Right renal pelvis (tissue), 4 donors: Measurements from ENCODE around the gene TIMM44. TPM values are rescaled to one million over a fixed set of nuclear protein-coding genes. Genes with fewer than 3 reads are reported as not detected.
"Not testable (repeated sequence)": the region's sequence is repeated elsewhere in the genome, so short reads cannot be mapped to it uniquely, and the experiment has no call there.

Source experiments
- DNase-seq, 4 donors: peaks; one replicate each; pipeline ENCODE4 v3.0.0-alpha.2; 2013; ENCODE audit warnings: low read depth in 4 of 4, low spot score in 3 of 4, missing footprints in 1 of 4
- polyA plus RNA-seq, 4 donors: library from polyadenylated mRNA; unstranded; fragments of 120-200 nt; gene quantifications; one replicate each; pipeline ENCODE4 v1.2.1, GENCODE V29; 2013; ENCODE audit not compliant: insufficient read length in 4 of 4

The TIMM44 gene
- polyA plus RNA-seq, 4 donors: 36.2 to 50.2 (median 37.9) TPM

GRCh38 chr19:7953060-7953459 lies 9.6 kb upstream of the TIMM44 start:
- DNase-seq: no peak

- no peak for DNase-seq
Observed at GRCh38 chr19:7947939-7948338, 4.5 kb upstream of the TIMM44 start.

- peak; percentile 89 to 94 (median 90) for DNase-seq
Observed at GRCh38 chr19:7944177-7944761, 803 bp upstream of the TIMM44 start.

GRCh38 chr19:7942981-7943443 lies 454 bp downstream of the TIMM44 start:
- DNase-seq: no peak

GRCh38 chr19:7941895-7942596 lies 1.4 kb downstream of the TIMM44 start:
- DNase-seq: no peak

GRCh38 chr19:7940841-7941240 lies 2.6 kb downstream of the TIMM44 start:
- no peak for DNase-seq

GRCh38 chr19:7934766-7935165 lies 8.7 kb downstream of the TIMM44 start:
- DNase-seq: no peak

- DNase-seq: no peak
Observed at GRCh38 chr19:7933828-7934725, 9.4 kb downstream of the TIMM44 start.

- no peak for DNase-seq
Observed at GRCh38 chr19:7933411-7933810, 10.1 kb downstream of the TIMM44 start.

- DNase-seq: no peak
Observed at GRCh38 chr19:7932930-7933300, 10.6 kb downstream of the TIMM44 start.

- DNase-seq: no peak
Observed at GRCh38 chr19:7932276-7932929, 11.1 kb downstream of the TIMM44 start.

- no peak for DNase-seq
Observed at GRCh38 chr19:7931221-7932061, 12.0 kb downstream of the TIMM44 start.

- DNase-seq: no peak
Observed at GRCh38 chr19:7930765-7931164, 12.7 kb downstream of the TIMM44 start.

GRCh38 chr19:7930030-7930429 lies 13.4 kb downstream of the TIMM44 start:
- DNase-seq: not testable (repeated sequence)

- DNase-seq: no peak
Observed at GRCh38 chr19:7928741-7929701, 14.4 kb downstream of the TIMM44 start.

GRCh38 chr19:7928334-7928706 lies 15.1 kb downstream of the TIMM44 start:
- DNase-seq: no peak

GRCh38 chr19:7927605-7928333 lies 15.7 kb downstream of the TIMM44 start:
- no peak for DNase-seq
